WI38 (cell line): ENCODE results near the gene IFNA5.

Experiments used
- H3K4me3 ChIP-seq: 2 replicates; pipeline ENCODE4 v1.5.1; 2011; ENCODE audit warnings: low read depth, mild to moderate bottlenecking, control low read depth, low read length
- TF ChIP-seq, protein P1 (sequence below): IDR thresholded peaks from 2 replicates; pipeline ENCODE4 v1.5.1; 2012; ENCODE audit warnings: low read depth, mild to moderate bottlenecking, control low read depth, low read length

The IFNA5 gene

DNA sequence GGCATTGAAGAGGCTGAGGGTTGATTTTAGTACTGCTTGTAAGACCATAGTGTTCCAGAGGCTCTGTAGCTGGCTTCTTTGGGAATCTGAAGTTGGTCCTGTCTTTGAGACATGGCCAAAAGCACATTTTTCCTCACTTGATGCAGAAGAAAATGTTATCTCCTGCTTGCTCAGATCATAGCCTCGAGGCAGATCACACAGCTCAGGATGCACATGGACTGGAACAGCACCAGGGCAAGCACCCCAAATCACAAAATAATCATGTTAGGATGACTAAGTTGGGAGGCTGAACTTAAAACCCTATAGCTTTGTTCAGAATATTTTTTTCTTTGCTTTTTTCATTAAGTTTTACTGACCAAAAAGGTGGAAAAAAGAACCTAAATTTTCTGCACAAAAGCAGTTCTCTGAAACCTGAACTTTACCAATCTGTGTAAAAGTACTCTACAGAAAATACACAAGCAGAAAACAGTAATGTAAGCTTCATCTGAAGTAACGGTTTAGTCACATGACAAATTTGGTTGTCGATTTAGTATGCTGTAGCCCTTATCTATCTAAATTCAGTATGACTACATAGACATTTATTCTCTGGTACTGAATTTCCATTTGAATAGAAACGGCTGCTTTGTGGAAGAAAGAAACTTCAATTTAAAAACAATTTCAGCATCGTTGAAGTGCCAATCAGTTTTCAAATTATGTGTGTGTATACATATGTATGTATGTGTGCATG, 26.7 kb upstream of the IFNA5 start:
- no peak overlapping the region for H3K4me3 ChIP-seq
- TF ChIP-seq, protein P1, sequence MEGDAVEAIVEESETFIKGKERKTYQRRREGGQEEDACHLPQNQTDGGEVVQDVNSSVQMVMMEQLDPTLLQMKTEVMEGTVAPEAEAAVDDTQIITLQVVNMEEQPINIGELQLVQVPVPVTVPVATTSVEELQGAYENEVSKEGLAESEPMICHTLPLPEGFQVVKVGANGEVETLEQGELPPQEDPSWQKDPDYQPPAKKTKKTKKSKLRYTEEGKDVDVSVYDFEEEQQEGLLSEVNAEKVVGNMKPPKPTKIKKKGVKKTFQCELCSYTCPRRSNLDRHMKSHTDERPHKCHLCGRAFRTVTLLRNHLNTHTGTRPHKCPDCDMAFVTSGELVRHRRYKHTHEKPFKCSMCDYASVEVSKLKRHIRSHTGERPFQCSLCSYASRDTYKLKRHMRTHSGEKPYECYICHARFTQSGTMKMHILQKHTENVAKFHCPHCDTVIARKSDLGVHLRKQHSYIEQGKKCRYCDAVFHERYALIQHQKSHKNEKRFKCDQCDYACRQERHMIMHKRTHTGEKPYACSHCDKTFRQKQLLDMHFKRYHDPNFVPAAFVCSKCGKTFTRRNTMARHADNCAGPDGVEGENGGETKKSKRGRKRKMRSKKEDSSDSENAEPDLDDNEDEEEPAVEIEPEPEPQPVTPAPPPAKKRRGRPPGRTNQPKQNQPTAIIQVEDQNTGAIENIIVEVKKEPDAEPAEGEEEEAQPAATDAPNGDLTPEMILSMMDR = no peak

DNA sequence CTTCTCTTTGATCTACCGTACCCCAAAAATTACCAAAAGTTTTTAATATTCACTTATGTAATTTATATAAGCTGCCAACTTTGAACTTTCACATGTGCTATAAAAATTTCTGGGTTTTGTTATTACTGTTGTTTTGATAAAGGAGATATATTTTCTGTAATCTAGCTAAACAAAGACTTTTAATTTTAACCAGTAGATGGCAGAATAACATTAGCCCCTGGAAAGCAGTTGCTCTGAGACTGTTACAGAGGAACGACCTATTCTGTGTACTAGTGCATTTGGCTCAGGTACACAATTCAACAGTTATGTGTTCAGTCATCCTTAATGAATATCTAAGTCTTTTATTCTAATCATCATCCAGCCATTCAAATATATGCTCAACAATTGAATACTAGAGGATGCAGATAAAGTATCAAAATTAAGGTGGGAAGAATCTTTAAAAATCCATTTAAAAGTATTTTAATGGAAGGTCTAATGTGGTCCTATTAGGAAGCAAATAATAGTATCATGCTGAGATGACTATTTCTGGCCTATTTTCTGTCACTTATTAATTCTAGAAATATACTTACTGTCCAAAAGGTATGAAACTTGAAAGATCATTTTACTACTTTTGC, 21.5 kb upstream of the IFNA5 start:
- no peak overlapping the region for H3K4me3 ChIP-seq
- TF ChIP-seq, protein P1 = peak; percentile 27; the same call in 1 of the 2 replicates

DNA sequence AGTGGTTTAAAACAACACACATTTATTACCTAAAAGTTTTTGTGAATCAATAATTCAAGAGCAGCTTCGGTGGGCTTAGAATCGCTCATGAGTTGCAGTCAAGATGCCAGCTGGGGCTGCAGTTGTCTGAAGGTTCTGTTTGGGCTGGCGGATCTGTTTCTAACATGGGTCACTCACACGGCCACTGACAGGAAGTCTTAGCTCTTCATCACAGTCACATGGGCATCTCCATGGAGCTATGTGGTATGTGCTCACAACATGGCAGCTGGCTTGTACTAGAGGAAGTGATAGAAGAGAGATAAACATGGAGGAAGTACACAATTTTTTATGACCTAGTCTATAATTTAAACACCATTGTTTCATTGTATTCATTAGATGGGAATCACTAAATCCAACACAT, 18.9 kb upstream of the IFNA5 start:
- TF ChIP-seq, protein P1 = no peak
- no peak overlapping the region for H3K4me3 ChIP-seq

DNA sequence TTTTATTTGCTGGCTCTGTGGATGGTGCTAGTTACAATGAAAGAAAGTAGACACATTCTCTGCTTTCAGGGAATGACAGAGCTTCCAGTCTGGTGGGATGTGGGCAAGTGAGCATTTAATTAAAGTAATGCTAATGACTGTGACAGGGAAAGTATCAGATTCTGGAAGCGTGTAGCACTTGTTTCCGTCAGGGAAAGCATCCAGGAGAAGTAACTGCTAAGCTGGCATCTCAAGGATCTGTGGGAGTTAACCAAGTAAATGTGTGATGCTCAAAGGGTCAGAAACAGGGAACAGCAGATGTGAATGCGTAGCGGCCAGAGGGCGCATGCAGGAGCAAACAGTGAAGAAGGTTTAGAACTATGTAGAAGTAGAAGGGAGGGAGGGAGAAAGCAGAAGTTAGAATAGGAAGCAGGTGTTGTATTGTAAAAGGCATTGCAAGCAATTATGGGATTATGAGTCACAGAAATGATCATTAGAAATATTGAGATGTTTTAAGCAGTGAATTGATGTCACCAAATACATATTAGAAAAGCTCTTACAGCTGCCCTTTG, 17.9 kb upstream of the IFNA5 start:
- no peak overlapping the region for H3K4me3 ChIP-seq
- TF ChIP-seq, protein P1 = no peak

DNA sequence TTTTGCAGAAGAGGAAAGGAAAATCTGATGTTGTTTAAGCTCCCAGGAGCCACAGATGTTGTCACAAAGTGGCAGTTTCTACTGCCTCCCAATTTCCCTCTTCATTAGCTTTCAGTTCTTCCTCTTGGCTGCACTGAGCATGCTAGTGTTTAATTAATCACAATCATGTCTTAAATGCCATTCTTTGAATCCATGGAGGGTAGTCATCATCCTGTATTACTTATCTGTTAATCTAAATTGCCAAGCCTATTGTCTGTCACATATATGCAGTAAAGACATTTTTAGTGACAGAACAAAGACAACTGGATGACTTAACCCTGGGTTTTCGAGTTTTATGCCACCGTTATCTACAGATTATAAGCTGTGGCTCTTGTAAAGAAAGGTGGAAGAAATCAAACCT, 15.4 kb upstream of the IFNA5 start:
- no peak overlapping the region for H3K4me3 ChIP-seq
- TF ChIP-seq, protein P1 = no peak

DNA sequence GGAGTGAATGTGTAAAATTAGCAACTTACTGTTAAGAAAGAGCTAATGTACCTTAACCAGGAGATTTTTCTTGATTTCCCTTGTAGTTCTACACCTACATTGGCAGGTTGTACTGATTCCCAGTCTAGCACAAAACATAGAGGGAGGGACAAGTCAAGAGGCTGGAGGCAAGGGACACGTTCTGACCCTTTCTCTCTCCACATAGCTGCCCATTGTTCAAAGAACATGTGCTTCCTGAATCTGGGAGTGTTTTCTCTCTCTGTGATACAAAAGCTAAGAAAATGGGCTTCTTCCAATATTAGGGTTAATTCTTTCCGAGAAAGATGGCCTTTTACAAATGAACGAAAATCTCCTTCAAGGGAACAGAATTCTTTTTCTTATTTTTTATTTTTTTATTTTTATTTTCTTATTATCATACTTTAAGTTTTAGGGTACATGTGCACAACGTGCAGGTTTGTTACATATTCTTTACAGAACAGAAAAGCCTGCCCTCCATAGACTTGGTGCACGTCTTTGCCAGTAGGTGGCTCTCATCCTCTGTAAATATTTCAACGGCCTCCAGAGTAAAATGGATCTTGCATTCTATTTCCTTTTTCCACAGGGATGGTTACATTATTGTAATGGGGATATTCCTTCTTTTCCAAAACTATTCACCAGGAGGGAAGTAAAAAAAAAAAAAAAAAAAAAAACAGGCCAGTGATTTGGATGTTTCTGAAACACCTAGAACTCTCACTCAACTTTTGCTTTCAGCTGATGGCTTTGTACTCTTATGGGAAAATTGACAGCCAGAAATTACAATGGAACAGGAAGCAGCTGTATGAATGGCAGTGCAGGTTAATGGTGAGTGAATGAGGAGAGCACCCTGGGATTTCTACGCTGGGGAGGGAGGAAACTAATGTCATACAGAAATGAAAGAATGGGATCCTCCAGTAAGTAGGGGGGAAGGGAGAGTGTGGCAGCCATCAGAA, 13.1 kb upstream of the IFNA5 start:
- TF ChIP-seq, protein P1 = peak; percentile 54
- H3K4me3 ChIP-seq = no peak overlapping the region
